GM23338 (cell line): ENCODE data around the gene WFS1.

Experiments used
- CREB1 ChIP-seq: fragments of 250-450 bp; sonication (Bioruptor Pico); IDR thresholded peaks from 2 replicates; pipeline ENCODE4 v1.5.0; 2020; ENCODE audit warnings: low read depth, mild to moderate bottlenecking, moderate library complexity
- EZH2 ChIP-seq: fragments of 200-600 bp; sonication (generic); IDR thresholded peaks from one replicate; pipeline ENCODE4 v1.8.0; 2017; ENCODE audit warnings: antibody characterized with exemption, mild to moderate bottlenecking, low read depth; ENCODE audit not compliant: unreplicated experiment
- EZH2phosphoT487 ChIP-seq: fragments of 200-600 bp; sonication (generic); IDR thresholded peaks from one replicate; pipeline ENCODE4 v1.8.1; 2018; ENCODE audit warnings: antibody characterized with exemption; ENCODE audit not compliant: unreplicated experiment
- POLR2AphosphoS5 ChIP-seq: IDR thresholded peaks from 2 replicates; pipeline ENCODE4 v1.6.1; 2016; ENCODE audit warnings: antibody characterized with exemption, low read depth
- TF ChIP-seq, protein P1 (sequence below), 2 experiments: fragments of 200-600 bp in 1 of 2; sonication (generic) in 1 of 2; conservative IDR thresholded peaks; 2 replicates each; pipeline versions ENCODE4 v1.5.1 to v1.6.1; 2016 to 2017; ENCODE audit warnings: antibody characterized with exemption in 2 of 2, low read depth in 2 of 2, mild to moderate bottlenecking in 2 of 2, moderate library complexity in 1 of 2
- TF ChIP-seq, protein P2 (sequence below): IDR thresholded peaks from one replicate; pipeline ENCODE4 v1.6.1; 2018; ENCODE audit warnings: antibody characterized with exemption; ENCODE audit not compliant: unreplicated experiment

DNA sequence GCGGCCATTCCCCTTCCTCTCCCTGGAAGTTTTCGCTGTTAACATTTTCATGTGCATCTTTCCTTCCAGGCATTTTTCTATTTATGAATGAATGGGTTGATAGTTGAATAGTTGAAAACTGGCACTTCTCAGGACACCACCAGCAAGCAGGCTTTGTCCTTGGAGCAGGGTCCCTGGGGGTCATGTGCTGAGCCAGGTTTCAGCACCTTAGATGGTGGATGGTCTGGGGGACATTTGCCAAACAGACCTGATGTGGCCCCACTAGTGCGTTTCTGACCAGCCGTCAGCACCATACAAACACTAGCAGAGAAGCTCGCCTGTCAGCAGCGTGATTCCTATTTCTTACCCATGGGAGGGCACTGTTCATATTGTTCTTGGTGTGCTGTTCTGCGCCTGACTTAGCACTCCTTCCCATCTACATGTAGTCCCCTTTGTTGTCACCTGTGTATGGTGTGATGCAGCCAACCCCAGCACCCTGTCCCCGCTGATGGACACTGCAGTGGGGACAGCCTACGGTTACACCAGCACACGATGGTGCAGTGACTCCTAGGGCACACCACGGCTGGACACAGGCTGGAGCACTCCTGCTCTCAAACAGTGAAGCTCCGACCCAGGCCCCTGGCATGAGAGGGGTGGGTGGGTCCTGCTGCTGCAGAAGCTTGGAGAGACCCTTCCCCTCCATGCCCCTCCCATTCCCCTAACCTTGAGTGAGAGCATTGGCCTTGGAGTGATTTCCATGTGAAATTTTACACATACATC is 27.2 kb upstream of the WFS1 start:
- TF ChIP-seq, protein P1, sequence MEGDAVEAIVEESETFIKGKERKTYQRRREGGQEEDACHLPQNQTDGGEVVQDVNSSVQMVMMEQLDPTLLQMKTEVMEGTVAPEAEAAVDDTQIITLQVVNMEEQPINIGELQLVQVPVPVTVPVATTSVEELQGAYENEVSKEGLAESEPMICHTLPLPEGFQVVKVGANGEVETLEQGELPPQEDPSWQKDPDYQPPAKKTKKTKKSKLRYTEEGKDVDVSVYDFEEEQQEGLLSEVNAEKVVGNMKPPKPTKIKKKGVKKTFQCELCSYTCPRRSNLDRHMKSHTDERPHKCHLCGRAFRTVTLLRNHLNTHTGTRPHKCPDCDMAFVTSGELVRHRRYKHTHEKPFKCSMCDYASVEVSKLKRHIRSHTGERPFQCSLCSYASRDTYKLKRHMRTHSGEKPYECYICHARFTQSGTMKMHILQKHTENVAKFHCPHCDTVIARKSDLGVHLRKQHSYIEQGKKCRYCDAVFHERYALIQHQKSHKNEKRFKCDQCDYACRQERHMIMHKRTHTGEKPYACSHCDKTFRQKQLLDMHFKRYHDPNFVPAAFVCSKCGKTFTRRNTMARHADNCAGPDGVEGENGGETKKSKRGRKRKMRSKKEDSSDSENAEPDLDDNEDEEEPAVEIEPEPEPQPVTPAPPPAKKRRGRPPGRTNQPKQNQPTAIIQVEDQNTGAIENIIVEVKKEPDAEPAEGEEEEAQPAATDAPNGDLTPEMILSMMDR (conservative IDR thresholded peaks at IDR 0.05; ENCODE audit: low read depth in 2 of 2) = no peak
- TF ChIP-seq CREB1 (CRISPR knock-in tag) = no peak
- TF ChIP-seq POLR2AphosphoS5 = no peak
- TF ChIP-seq EZH2phosphoT487 = no peak
- no peak for TF ChIP-seq EZH2
- TF ChIP-seq, protein P2, sequence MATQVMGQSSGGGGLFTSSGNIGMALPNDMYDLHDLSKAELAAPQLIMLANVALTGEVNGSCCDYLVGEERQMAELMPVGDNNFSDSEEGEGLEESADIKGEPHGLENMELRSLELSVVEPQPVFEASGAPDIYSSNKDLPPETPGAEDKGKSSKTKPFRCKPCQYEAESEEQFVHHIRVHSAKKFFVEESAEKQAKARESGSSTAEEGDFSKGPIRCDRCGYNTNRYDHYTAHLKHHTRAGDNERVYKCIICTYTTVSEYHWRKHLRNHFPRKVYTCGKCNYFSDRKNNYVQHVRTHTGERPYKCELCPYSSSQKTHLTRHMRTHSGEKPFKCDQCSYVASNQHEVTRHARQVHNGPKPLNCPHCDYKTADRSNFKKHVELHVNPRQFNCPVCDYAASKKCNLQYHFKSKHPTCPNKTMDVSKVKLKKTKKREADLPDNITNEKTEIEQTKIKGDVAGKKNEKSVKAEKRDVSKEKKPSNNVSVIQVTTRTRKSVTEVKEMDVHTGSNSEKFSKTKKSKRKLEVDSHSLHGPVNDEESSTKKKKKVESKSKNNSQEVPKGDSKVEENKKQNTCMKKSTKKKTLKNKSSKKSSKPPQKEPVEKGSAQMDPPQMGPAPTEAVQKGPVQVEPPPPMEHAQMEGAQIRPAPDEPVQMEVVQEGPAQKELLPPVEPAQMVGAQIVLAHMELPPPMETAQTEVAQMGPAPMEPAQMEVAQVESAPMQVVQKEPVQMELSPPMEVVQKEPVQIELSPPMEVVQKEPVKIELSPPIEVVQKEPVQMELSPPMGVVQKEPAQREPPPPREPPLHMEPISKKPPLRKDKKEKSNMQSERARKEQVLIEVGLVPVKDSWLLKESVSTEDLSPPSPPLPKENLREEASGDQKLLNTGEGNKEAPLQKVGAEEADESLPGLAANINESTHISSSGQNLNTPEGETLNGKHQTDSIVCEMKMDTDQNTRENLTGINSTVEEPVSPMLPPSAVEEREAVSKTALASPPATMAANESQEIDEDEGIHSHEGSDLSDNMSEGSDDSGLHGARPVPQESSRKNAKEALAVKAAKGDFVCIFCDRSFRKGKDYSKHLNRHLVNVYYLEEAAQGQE = no peak
